GM12864 (cell line): ENCODE data around the gene CSRP1.

Experiments used
- DNase-seq: peaks from one replicate; pipeline ENCODE4 v3.0.0-alpha.2; 2011; ENCODE audit warnings: low read depth
- H3K4me3 ChIP-seq: 2 replicates; pipeline ENCODE4 v1.5.1; 2011; ENCODE audit warnings: mild to moderate bottlenecking, low read depth, low read length, control low read depth
- CTCF ChIP-seq: IDR thresholded peaks from 2 replicates; pipeline ENCODE4 v1.5.1; 2011; ENCODE audit warnings: low read depth, mild to moderate bottlenecking, moderate library complexity, low read length, control low read depth, inconsistent platforms; ENCODE audit errors: missing control alignments

CSRP1 gene

GRCh38 chr1:201518071-201518470 is 11.1 kb upstream of the CSRP1 start:
- no peak overlapping the region for H3K4me3 ChIP-seq
- no peak for TF ChIP-seq CTCF
- no peak for DNase-seq

GRCh38 chr1:201517631-201518030 is 10.7 kb upstream of the CSRP1 start:
- no peak overlapping the region for H3K4me3 ChIP-seq
- no peak for DNase-seq
- TF ChIP-seq CTCF, result no peak

GRCh38 chr1:201516511-201517127 is 9.7 kb upstream of the CSRP1 start:
- no peak for TF ChIP-seq CTCF
- DNase-seq, result no peak
- H3K4me3 ChIP-seq, result no peak overlapping the region

GRCh38 chr1:201515895-201516294 is 9.0 kb upstream of the CSRP1 start:
- TF ChIP-seq CTCF, result no peak
- no peak for DNase-seq
- H3K4me3 ChIP-seq, result no peak overlapping the region

- H3K4me3 ChIP-seq, result no peak overlapping the region
- TF ChIP-seq CTCF, result no peak
- no peak for DNase-seq
Measured at GRCh38 chr1:201515062-201515750, 8.3 kb upstream of the CSRP1 start.

GRCh38 chr1:201514466-201514865 is 7.5 kb upstream of the CSRP1 start:
- no peak for TF ChIP-seq CTCF
- no peak for DNase-seq

More at GRCh38 chr1:201514466-201514865, 7.5 kb upstream of the CSRP1 start:
- H3K4me3 ChIP-seq, result no peak overlapping the region
